Spleen (tissue), 11 donors: ENCODE data around the gene PRDX6. TPM values are rescaled to one million over a fixed set of nuclear protein-coding genes. Genes with fewer than 3 reads are reported as not detected.
"Not testable (repeated sequence)": the region's sequence is repeated elsewhere in the genome, so short reads cannot be mapped to it uniquely, and the experiment has no call there.

Experiments used
- DNase-seq: peaks from one replicate; pipeline ENCODE4 v3.0.0-alpha.2; 2020
- H3K27ac ChIP-seq, 8 donors: fragments of 200-600 bp; sonication (generic) in 7 of 8; 1 replicate in 4 of 8; 2 replicates in 4 of 8; pipeline versions ENCODE4 v1.5.0 to v1.8.0; 2016 to 2021; ENCODE audit warnings: inconsistent platforms in 4 of 8, mild to moderate bottlenecking in 4 of 8, moderate library complexity in 1 of 8
- H3K27me3 ChIP-seq, 7 donors: fragments of 200-600 bp; sonication (generic) in 6 of 7; replicated peaks in 1 of 7; 1 replicate in 4 of 7; 2 replicates in 3 of 7; pipeline versions ENCODE4 v1.5.0 to v1.8.0; 2016 to 2021; ENCODE audit warnings: inconsistent platforms in 3 of 7, mild to moderate bottlenecking in 1 of 7
- H3K36me3 ChIP-seq, 6 donors: fragments of 200-600 bp; sonication (generic) in 5 of 6; 1 replicate in 4 of 6; 2 replicates in 2 of 6; pipeline versions ENCODE4 v1.5.0 to v1.8.0; 2016 to 2021; ENCODE audit warnings: inconsistent platforms in 2 of 6
- H3K4me1 ChIP-seq, 6 donors: fragments of 200-600 bp; sonication (generic) in 5 of 6; 1 replicate in 3 of 6; 2 replicates in 3 of 6; pipeline versions ENCODE4 v1.5.0 to v1.8.0; 2016 to 2021; ENCODE audit warnings: inconsistent platforms in 3 of 6
- H3K4me3 ChIP-seq, 8 donors: fragments of 200-600 bp; sonication (generic) in 7 of 8; 1 replicate in 4 of 8; 2 replicates in 4 of 8; pipeline versions ENCODE4 v1.5.0 to v1.8.0; 2016 to 2021; ENCODE audit warnings: inconsistent platforms in 4 of 8, mild to moderate bottlenecking in 4 of 8, moderate library complexity in 2 of 8
- H3K9me3 ChIP-seq, 8 donors: fragments of 200-600 bp; sonication (generic) in 7 of 8; 1 replicate in 4 of 8; 2 replicates in 4 of 8; pipeline versions ENCODE4 v1.5.0 to v1.8.0; 2016 to 2021; ENCODE audit warnings: inconsistent platforms in 4 of 8
- CTCF ChIP-seq, 11 experiments: fragments of 200-600 bp in 7 of 11; fragments of 450-650 bp in 4 of 11; sonication (generic) in 4 of 11; IDR thresholded peaks in 8 of 11; conservative IDR thresholded peaks in 3 of 11; 1 replicate in 7 of 11; 2 replicates in 4 of 11; pipeline versions ENCODE4 v1.4.0 to v1.8.0; 2016 to 2021; ENCODE audit warnings: antibody characterized with exemption in 11 of 11, inconsistent platforms in 4 of 11, mild to moderate bottlenecking in 1 of 11
- POLR2A ChIP-seq, 3 donors: fragments of 450-650 bp; IDR thresholded peaks; one replicate each; pipeline ENCODE4 v1.5.1; 2017; ENCODE audit warnings: antibody characterized with exemption in 3 of 3, mild to moderate bottlenecking in 1 of 3
- POLR2AphosphoS5 ChIP-seq, 3 donors: sonication (generic); formaldehyde crosslinking; IDR thresholded peaks; one replicate each; pipeline ENCODE4 v1.5.1; 2017; ENCODE audit warnings: antibody characterized with exemption in 3 of 3
- WGBS, 5 donors: extraction: QIAGEN DNeasy Blood & Tissue Kit in 3 of 5; methylation state at CpG; one replicate each; pipeline versions ENCODE4 v1.1.5 to v1.1.7; 2013 to 2018; 5-methylcytosine and 5-hydroxymethylcytosine counted together
- intact Hi-C: fragments of 100-400 bp; cut with DNase I; formaldehyde crosslinking; loops from one replicate; pipeline ENCODE4 v1.15.0; 2023; ENCODE audit warnings: low total_unique reads
- polyA plus RNA-seq, 3 donors: library from polyadenylated mRNA; stranded (reverse); fragments of 200-250 nt; gene quantifications; one replicate each; pipeline ENCODE4 v1.2.1, GENCODE V29; 2013
- total RNA-seq, 7 donors: library from RNA; depleted of rRNA in 3 of 7; stranded (reverse); fragments of >200 nt in 3 of 7; fragmentation: NEBNext Ultra II Directional in 4 of 7; extraction: Animal tissue kit (Norgen Biotek cat#: 25700) in 4 of 7; gene quantifications; one replicate each; pipeline versions ENCODE4 v1.1.0 to v1.2.1, GENCODE V29; 2016 to 2021
- donor health status: healthy with polysubstance abuse.
- donor health status: DM: no; HTN: no; CAD: no; lungs with moderate emphysema.
- donor health status: DM: no; HTN: no; CAD: no.
- donor health status: Bipolar disorder and iron deficiency.
- donor health status: healthy.
- donor health status: DM: no; HTN: no; CAD: no.
- donor health status: DM: yes; HTN: yes; CAD: no.

The PRDX6 gene
- total and polyA plus RNA-seq, 10 donors: 122 to 240 (median 146) TPM

GRCh38 chr1:173459885-173460284 is 17.2 kb upstream of the PRDX6 start:
- TF ChIP-seq POLR2A (IDR thresholded peaks at IDR 0.05) (no peak), CTCF (IDR thresholded peaks at IDR 0.05 in 8 of 11, conservative IDR thresholded peaks at IDR 0.05 in 3 of 11) (no peak), POLR2AphosphoS5 (IDR thresholded peaks at IDR 0.05) (no peak)
- no peak overlapping the region for H3K4me3 ChIP-seq
- intact Hi-C loops: no loop called here
- no peak for DNase-seq
- no peaks in the 10 kb centered on the region for H3K27me3 ChIP-seq
- peaks cover 0 to 6% (median 0%) of the 10 kb centered on the region in 6 donors for H3K4me1 ChIP-seq
- 55 to 80% (median 71%) methylated on average over 4 of the region's 4 CpGs for WGBS, 5 donors
- H3K27ac ChIP-seq: no peak overlapping the region
- peaks cover 0 to 21% (median 16%) of the 10 kb centered on the region in 8 donors for H3K9me3 ChIP-seq
- peaks cover 0 to 48% (median 23%) of the 10 kb centered on the region in 6 donors for H3K36me3 ChIP-seq

- DNase-seq, H3K4me1 ChIP-seq, H3K27me3 ChIP-seq, H3K27ac ChIP-seq, intact Hi-C loops, H3K4me3 ChIP-seq: not testable (repeated sequence)
- Histone ChIP-seq H3K36me3 (peaks cover 0 to 33% (median 23%) of the 10 kb centered on the region in 6 donors), H3K9me3 (peaks cover 0 to 45% (median 32%) of the 10 kb centered on the region in 8 donors)
- 95 to 99% (median 96%) methylated on average over 2 of the region's 2 CpGs for WGBS, 5 donors
These were observed 14.5 kb upstream of the PRDX6 start for GRCh38 chr1:173462666-173463065.

- H3K27me3 ChIP-seq, H3K27ac ChIP-seq, H3K4me1 ChIP-seq, intact Hi-C loops, DNase-seq, H3K4me3 ChIP-seq: not testable (repeated sequence)
- peaks cover 0 to 56% (median 38%) of the 10 kb centered on the region in 8 donors for H3K9me3 ChIP-seq
- H3K36me3 ChIP-seq: peaks cover 0 to 41% (median 23%) of the 10 kb centered on the region in 6 donors
- 86 to 95% (median 88%) methylated on average over 2 of the region's 2 CpGs for WGBS, 5 donors
These were observed 12.9 kb upstream of the PRDX6 start for GRCh38 chr1:173464185-173464584.

GRCh38 chr1:173467426-173467825 is 9.7 kb upstream of the PRDX6 start:
- WGBS, 5 donors: 89 to 95% (median 94%) methylated on average over 4 of the region's 4 CpGs
- no peak overlapping the region for H3K27ac ChIP-seq
- DNase-seq: no peak
- no peak overlapping the region for H3K4me3 ChIP-seq
- H3K9me3 ChIP-seq: peaks cover 0 to 81% (median 64%) of the 10 kb centered on the region in 8 donors
- intact Hi-C loops: no loop called here
- H3K36me3 ChIP-seq: peaks cover 0 to 41% (median 0%) of the 10 kb centered on the region in 6 donors
- H3K4me1 ChIP-seq: peaks cover 0 to 4% (median 0%) of the 10 kb centered on the region in 6 donors
- no peaks in the 10 kb centered on the region for H3K27me3 ChIP-seq
- TF ChIP-seq POLR2A (IDR thresholded peaks at IDR 0.05) (no peak), CTCF (IDR thresholded peaks at IDR 0.05 in 8 of 11, conservative IDR thresholded peaks at IDR 0.05 in 3 of 11) (no peak), POLR2AphosphoS5 (IDR thresholded peaks at IDR 0.05) (no peak)

GRCh38 chr1:173469656-173470055 is 7.5 kb upstream of the PRDX6 start:
- Histone ChIP-seq H3K27me3 (no peaks in the 10 kb centered on the region), H3K27ac (no peak overlapping the region), H3K4me1 (peaks cover 0 to 18% (median 11%) of the 10 kb centered on the region in 6 donors), H3K36me3 (peaks cover 0 to 44% (median 0%) of the 10 kb centered on the region in 6 donors), H3K9me3 (peaks cover 0 to 61% (median 47%) of the 10 kb centered on the region in 8 donors), H3K4me3 (no peak overlapping the region)
- no peak for TF ChIP-seq POLR2AphosphoS5 (IDR thresholded peaks at IDR 0.05)
- no peak for TF ChIP-seq CTCF (IDR thresholded peaks at IDR 0.05 in 8 of 11, conservative IDR thresholded peaks at IDR 0.05 in 3 of 11)
- no peak for TF ChIP-seq POLR2A (IDR thresholded peaks at IDR 0.05)
- 87 to 100% (median 93%) methylated on average over 3 of the region's 3 CpGs for WGBS, 5 donors
- intact Hi-C loops: loop anchor here (5.0 kb wide), 1 partner anchor 37 kb away; no protein-coding TSS in a partner anchor
- no peak for DNase-seq
